ENCODE data around the gene HNRNPR.

The HNRNPR gene

DNA sequence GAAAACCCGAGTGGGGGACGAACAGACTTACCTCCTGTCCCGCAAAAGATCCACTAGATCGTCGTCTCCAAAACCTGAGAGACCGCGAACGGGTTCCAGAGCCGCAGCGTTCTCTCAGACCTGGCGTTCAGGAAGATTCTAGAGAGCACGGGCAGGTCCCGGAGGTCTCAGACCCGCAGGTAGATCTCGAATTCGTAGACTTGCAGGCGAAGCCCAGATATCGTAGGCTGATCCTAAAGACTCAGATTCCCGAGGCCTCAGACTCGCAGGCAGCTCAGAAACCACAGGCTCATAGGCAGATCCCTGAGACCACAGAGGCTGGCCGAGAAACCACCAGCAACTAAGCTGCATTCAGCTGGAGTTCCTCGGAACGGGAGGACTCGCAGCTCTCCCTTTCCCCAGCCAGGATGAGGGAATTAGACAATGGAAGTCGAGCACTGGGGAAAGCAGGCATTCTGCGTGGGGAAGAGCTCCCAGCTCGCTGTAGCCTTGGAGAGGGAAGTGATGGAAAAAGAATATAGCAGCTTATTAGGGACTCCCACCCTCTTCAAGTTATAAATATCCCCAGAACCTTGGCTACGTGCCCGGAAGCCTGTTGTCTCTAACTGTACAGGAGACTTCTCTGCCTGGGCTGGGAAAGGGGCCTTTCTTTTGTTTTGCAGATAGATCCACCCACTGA, 25.4 kb upstream of the HNRNPR start, which contains the start of gene ZNF436:
TSS of gene ZNF436 (minus strand) at position 502 of the 679 bp plus-strand sequence. CDS start 1,831 bp downstream, outside the sequence.
- TF ChIP-seq EZH2phosphoT487 (IDR thresholded peaks at IDR 0.05; ENCODE audit: low read depth) (no peak), CTCF (IDR thresholded peaks at IDR 0.05; ENCODE audit: low read depth, low read length) (no peak)
- H3K9ac ChIP-seq (ENCODE audit: low read length), result peak within 1 kb of the TSS; percentile 100
- H3K36me3 ChIP-seq (replicated peaks; ENCODE audit: low read depth, low read length), result peaks cover 6% of the 10 kb centered on the region
- peak within 1 kb of the TSS; percentile 100 for H3K4me3 ChIP-seq (ENCODE audit: low read length)
- H2AFZ ChIP-seq (ENCODE audit: low read depth, low read length), result peak within 1 kb of the TSS; percentile 100
- peak within 1 kb of the TSS; percentile 100 for H3K4me2 ChIP-seq (ENCODE audit: low read length)
- H3K79me2 ChIP-seq (ENCODE audit: low read length), result peaks cover 12% of the 10 kb centered on the region
- H4K20me1 ChIP-seq (ENCODE audit: insufficient read depth, low read length), result no peaks in the 10 kb centered on the region
- no peaks in the 10 kb centered on the region for H3K27me3 ChIP-seq (ENCODE audit: low read depth, low read length)
- H3K4me1 ChIP-seq (ENCODE audit: low read length), result peaks cover 10% of the 10 kb centered on the region
- 0 out of 2 replicates have a peak, but pooled peaks cover 3% of the 10 kb centered on the region for H3K9me3 ChIP-seq (ENCODE audit: insufficient read depth, low read length)
- peak within 1 kb of the TSS; percentile 92 for H3K27ac ChIP-seq (ENCODE audit: low read length)

DNA sequence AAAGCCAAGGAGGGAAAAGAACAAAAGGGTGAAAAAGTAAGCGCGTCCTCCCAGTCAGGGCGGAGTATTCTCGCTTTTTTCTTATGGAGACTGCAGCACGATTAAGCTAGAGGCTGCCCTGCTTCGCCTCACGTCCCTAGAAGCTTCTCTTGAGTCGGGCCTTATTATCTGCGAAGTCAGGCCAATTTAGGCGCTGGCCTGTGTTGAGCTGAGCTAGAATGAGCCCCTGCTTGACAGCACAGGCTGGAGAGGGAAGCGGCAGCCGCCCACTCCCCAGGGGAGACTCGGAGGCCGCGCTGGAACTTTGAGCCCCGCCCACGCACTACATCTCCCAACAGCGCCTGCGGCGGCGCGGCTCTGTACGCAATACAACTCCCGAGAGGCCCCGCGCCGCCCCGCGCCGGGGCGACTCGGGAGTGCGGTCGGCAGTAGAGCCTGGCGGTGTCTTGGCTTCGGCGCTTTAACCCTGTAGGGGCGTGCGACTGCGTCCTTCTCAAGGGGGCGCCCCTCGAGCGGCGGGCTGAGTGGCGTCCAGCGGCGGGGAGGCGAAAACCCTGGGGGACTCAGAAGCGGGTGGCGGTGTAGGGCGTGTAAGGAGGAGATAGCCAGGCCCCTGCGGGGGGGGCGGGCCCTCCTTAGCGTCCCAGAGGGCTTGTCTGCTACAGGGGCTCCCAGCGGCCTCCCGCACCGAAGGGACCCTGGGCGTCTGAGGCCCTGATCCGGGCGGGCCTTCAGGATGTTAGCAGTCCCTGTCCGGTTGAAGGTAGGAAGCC, 24.7 kb upstream of the HNRNPR start:
- Histone ChIP-seq H3K79me2 (ENCODE audit: low read length) (peaks cover 12% of the 10 kb centered on the region), H3K9me3 (ENCODE audit: insufficient read depth, low read length) (0 out of 2 replicates have a peak, but pooled peaks cover 3% of the 10 kb centered on the region), H3K4me2 (ENCODE audit: low read length) (peak overlapping the region; percentile 100), H4K20me1 (ENCODE audit: insufficient read depth, low read length) (no peaks in the 10 kb centered on the region), H2AFZ (ENCODE audit: low read depth, low read length) (peak overlapping the region; percentile 100), H3K4me3 (ENCODE audit: low read length) (peak overlapping the region; percentile 100), H3K27ac (ENCODE audit: low read length) (peak overlapping the region; percentile 92), H3K9ac (ENCODE audit: low read length) (peak overlapping the region; percentile 100), H3K36me3 (replicated peaks; ENCODE audit: low read depth, low read length) (peaks cover 8% of the 10 kb centered on the region), H3K27me3 (ENCODE audit: low read depth, low read length) (no peaks in the 10 kb centered on the region), H3K4me1 (ENCODE audit: low read length) (peaks cover 10% of the 10 kb centered on the region)
- TF ChIP-seq CTCF (IDR thresholded peaks at IDR 0.05; ENCODE audit: low read depth, low read length), result peak; percentile 9; the same call in 1 of the 2 replicates
- no peak for TF ChIP-seq EZH2phosphoT487 (IDR thresholded peaks at IDR 0.05; ENCODE audit: low read depth)

DNA sequence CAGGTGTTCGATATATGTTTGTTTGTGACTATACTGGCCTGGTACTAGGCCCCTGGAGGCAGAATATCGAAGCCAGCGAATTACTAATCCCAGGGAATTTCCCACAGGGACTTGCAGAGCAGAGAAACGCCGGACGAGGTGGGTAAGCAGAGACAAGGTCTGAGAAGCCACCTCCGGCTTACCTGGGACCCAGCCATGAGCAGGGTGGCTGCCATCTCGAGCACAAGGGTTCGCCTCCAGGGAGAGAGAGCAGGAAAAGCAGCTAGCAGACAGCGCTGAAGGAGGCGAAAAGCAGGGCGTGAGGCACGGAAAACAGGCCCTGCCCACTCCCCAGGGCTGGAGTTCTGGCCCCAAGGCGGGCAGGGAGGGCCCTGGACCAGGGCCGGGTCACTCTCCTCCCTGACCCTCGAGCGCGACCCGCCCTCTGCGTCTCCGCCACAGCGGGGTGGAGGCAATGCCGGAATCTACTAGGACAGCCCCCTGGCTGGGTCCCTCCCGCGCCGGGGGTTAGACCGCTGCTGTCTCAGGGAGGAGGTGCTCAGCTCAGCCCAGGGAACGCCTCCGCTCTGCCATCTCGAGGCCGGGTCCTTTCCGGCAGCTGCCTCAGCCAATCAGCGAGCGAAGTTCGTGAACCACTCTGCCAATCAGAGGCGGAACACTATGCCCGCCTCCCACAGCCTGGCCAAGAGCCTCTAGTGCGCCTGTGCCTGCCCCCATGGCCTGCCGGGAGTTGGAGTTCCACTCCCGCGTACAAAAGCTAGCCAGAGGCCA, 23.9 kb upstream of the HNRNPR start:
- TF ChIP-seq EZH2phosphoT487 (IDR thresholded peaks at IDR 0.05; ENCODE audit: low read depth) (no peak), CTCF (IDR thresholded peaks at IDR 0.05; ENCODE audit: low read depth, low read length) (no peak)
- Histone ChIP-seq H3K4me3 (ENCODE audit: low read length) (peak overlapping the region; percentile 100), H3K4me2 (ENCODE audit: low read length) (peak overlapping the region; percentile 97), H3K27ac (ENCODE audit: low read length) (peak overlapping the region; percentile 92), H3K9ac (ENCODE audit: low read length) (peak overlapping the region; percentile 100), H3K4me1 (ENCODE audit: low read length) (peaks cover 10% of the 10 kb centered on the region), H3K27me3 (ENCODE audit: low read depth, low read length) (no peaks in the 10 kb centered on the region), H4K20me1 (ENCODE audit: insufficient read depth, low read length) (no peaks in the 10 kb centered on the region), H3K36me3 (replicated peaks; ENCODE audit: low read depth, low read length) (peaks cover 13% of the 10 kb centered on the region), H3K9me3 (ENCODE audit: insufficient read depth, low read length) (peaks cover 4% of the 10 kb centered on the region; the same call in 1 of the 2 replicates), H3K79me2 (ENCODE audit: low read length) (peaks cover 12% of the 10 kb centered on the region), H2AFZ (ENCODE audit: low read depth, low read length) (peak overlapping the region; percentile 100)

Data from OCI-LY3 (cell line).